ENCODE data around the gene TEX11.
"Not testable (repeated sequence)": the region's sequence is repeated elsewhere in the genome, so short reads cannot be mapped to it uniquely, and the experiment has no call there.

TEX11 gene

DNA sequence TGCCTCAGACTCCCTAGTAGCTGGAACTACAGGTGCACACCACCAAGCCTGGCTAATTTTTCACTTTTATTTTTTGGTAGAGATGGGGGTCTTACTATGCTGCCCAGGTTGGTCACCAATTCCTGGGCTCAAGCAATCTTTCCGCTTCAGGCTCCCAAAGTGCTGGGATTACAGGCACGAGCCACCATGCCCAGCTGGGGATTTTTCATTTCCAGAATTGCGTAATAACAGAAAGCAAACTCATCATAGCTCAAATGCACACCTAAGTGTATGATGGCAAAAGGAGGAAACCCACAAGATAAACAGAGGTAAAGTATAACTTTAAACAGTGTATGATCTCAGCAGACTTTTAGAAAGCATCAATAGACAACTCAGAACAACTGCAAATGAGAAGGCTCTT lies 56.2 kb downstream of the TEX11 start:
- Histone ChIP-seq H3K36me3 (ENCODE audit: control insufficient read depth in 5 of 5, insufficient read depth in 5 of 5, low read length in 5 of 5) (no peaks in the 10 kb centered on the region), H3K4me3 (ENCODE audit: low read depth in 1 of 5, low read length in 5 of 5) (no peak overlapping the region), H3K27me3 (ENCODE audit: control insufficient read depth in 5 of 5, insufficient read depth in 4 of 5, low read length in 5 of 5) (peaks cover 0 to 9% (median 0%) of the 10 kb centered on the region in 5 donors), H3K27ac (ENCODE audit: low read depth, low read length) (no peak overlapping the region), H3K4me1 (ENCODE audit: control insufficient read depth in 5 of 5, insufficient read depth in 5 of 5, low read length in 5 of 5) (no peaks in the 10 kb centered on the region), H3K9me3 (ENCODE audit: control insufficient read depth in 5 of 5, low read length in 5 of 5) (no peaks in the 10 kb centered on the region), H3K9ac (ENCODE audit: low read length in 5 of 5) (no peak overlapping the region)

DNA sequence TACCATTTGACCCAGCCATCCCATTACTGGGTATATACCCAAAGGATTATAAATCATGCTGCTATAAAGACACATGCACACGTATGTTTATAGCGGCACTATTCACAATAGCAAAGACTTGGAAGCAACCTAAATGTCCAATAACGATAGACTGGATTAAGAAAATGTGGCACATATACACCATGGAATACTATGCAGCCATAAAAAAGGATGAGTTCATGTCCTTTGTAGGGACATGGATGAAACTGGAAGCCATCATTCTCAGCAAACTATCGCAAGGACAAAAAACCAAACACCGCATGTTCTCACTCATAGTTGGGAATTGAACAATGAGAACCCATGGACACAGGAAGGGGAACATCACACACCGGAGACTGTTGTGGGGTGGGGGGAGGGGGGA lies 64.4 kb downstream of the TEX11 start:
- H3K9me3 ChIP-seq (ENCODE audit: control insufficient read depth in 5 of 5, low read length in 5 of 5); H3K4me3 ChIP-seq (ENCODE audit: low read depth in 1 of 5, low read length in 5 of 5); H3K9ac ChIP-seq (ENCODE audit: low read length in 5 of 5); H3K4me1 ChIP-seq (ENCODE audit: control insufficient read depth in 5 of 5, insufficient read depth in 5 of 5, low read length in 5 of 5); H3K36me3 ChIP-seq (ENCODE audit: control insufficient read depth in 5 of 5, insufficient read depth in 5 of 5, low read length in 5 of 5); H3K27ac ChIP-seq (ENCODE audit: low read depth, low read length); H3K27me3 ChIP-seq (ENCODE audit: control insufficient read depth in 5 of 5, insufficient read depth in 4 of 5, low read length in 5 of 5): not testable (repeated sequence)

DNA sequence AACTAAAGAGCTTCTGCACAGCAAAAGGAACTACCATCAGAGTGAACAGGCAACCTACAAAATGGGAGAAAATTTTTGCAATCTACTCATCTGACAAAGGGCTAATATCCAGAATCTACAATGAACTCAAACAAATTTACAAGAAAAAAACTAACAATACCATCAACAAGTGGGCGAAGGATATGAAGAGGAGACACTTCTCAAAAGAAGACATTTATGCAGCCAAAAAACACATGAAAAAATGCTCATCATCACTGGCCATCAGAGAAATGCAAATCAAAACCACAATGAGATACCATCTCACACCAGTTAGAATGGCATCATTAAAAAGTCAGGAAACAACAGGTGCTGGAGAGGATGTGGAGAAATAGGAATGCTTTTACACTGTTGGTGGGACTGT lies 64.9 kb downstream of the TEX11 start:
- not testable (repeated sequence) for H3K36me3 ChIP-seq (ENCODE audit: control insufficient read depth in 5 of 5, insufficient read depth in 5 of 5, low read length in 5 of 5); H3K9ac ChIP-seq (ENCODE audit: low read length in 5 of 5); H3K4me3 ChIP-seq (ENCODE audit: low read depth in 1 of 5, low read length in 5 of 5); H3K4me1 ChIP-seq (ENCODE audit: control insufficient read depth in 5 of 5, insufficient read depth in 5 of 5, low read length in 5 of 5); H3K9me3 ChIP-seq (ENCODE audit: control insufficient read depth in 5 of 5, low read length in 5 of 5); H3K27ac ChIP-seq (ENCODE audit: low read depth, low read length); H3K27me3 ChIP-seq (ENCODE audit: control insufficient read depth in 5 of 5, insufficient read depth in 4 of 5, low read length in 5 of 5)

DNA sequence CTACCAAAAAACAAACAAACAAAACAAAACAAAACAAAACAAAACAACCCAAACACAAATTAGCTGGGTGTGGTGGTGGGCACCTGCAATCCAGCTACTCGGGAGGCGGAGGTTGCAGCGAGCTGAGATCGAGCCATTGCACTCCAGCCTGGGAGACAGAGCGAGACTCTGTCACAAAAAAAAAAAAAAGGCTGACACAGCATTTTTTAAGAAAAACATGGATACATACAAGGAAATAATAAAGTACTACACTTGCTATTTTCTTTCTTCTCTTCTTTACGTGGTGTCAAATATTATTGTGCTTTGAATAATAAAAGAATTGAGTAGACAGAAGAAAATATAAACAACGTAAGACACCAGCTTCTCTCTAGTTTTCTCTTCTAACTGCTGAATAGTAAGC lies 73.9 kb downstream of the TEX11 start:
- Histone ChIP-seq H3K27ac (ENCODE audit: low read depth, low read length) (no peak overlapping the region), H3K36me3 (ENCODE audit: control insufficient read depth in 5 of 5, insufficient read depth in 5 of 5, low read length in 5 of 5) (no peaks in the 10 kb centered on the region), H3K27me3 (ENCODE audit: control insufficient read depth in 5 of 5, insufficient read depth in 4 of 5, low read length in 5 of 5) (peaks cover 0 to 2% (median 0%) of the 10 kb centered on the region in 5 donors), H3K9ac (ENCODE audit: low read length in 5 of 5) (no peak overlapping the region), H3K4me1 (ENCODE audit: control insufficient read depth in 5 of 5, insufficient read depth in 5 of 5, low read length in 5 of 5) (no peaks in the 10 kb centered on the region), H3K9me3 (ENCODE audit: control insufficient read depth in 5 of 5, low read length in 5 of 5) (peaks cover 0 to 4% (median 0%) of the 10 kb centered on the region in 5 donors), H3K4me3 (ENCODE audit: low read depth in 1 of 5, low read length in 5 of 5) (no peak overlapping the region)

DNA sequence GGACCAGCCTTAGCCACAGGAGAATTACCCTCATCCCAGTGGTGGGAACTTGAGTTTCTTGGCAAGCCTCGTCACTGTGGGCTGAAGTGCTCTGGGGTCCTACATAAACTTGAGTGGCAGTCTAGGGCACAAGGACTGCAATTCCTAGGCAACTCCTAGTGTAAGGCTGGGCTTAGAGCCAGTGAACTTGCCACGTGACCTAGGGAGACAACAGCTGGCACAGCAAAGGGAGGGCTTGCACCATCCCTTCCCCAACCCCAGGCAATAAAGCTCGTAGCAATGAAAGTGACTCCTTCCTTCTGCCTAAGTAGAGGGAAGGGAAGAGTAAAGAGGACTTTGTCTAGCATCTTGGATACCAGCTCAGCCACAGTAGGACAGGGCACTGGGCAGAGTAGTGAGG lies 81.8 kb downstream of the TEX11 start:
- Histone ChIP-seq H3K4me3 (ENCODE audit: low read depth in 1 of 5, low read length in 5 of 5) (no peak overlapping the region), H3K9me3 (ENCODE audit: control insufficient read depth in 5 of 5, low read length in 5 of 5) (peaks cover 0 to 4% (median 0%) of the 10 kb centered on the region in 5 donors), H3K36me3 (ENCODE audit: control insufficient read depth in 5 of 5, insufficient read depth in 5 of 5, low read length in 5 of 5) (no peaks in the 10 kb centered on the region), H3K27ac (ENCODE audit: low read depth, low read length) (no peak overlapping the region), H3K4me1 (ENCODE audit: control insufficient read depth in 5 of 5, insufficient read depth in 5 of 5, low read length in 5 of 5) (no peaks in the 10 kb centered on the region), H3K27me3 (ENCODE audit: control insufficient read depth in 5 of 5, insufficient read depth in 4 of 5, low read length in 5 of 5) (peaks cover 0 to 12% (median 5%) of the 10 kb centered on the region in 5 donors), H3K9ac (ENCODE audit: low read length in 5 of 5) (no peak overlapping the region)

DNA sequence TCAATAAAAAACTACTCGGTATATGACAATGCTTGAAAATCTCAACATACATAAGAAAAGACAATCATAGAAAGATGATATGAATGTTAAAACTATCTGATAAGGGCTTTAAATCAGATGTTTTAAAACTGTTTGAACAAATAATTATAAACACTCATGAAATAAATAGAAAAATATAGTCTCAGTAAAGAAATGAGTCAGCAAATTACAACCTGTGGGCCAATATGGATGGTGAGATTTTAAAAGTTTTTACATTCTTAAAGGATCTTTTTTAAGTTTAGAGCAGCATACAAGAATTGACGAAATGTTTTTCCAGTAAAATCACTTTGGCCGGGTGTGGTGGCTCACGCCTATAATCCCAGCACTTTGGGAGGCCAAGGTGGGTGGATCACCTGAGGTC lies 83.1 kb downstream of the TEX11 start:
- Histone ChIP-seq H3K4me1 (ENCODE audit: control insufficient read depth in 5 of 5, insufficient read depth in 5 of 5, low read length in 5 of 5) (no peaks in the 10 kb centered on the region), H3K9me3 (ENCODE audit: control insufficient read depth in 5 of 5, low read length in 5 of 5) (peaks cover 2 to 11% (median 5%) of the 10 kb centered on the region in 5 donors), H3K4me3 (ENCODE audit: low read depth in 1 of 5, low read length in 5 of 5) (no peak overlapping the region), H3K9ac (ENCODE audit: low read length in 5 of 5) (no peak overlapping the region), H3K27me3 (ENCODE audit: control insufficient read depth in 5 of 5, insufficient read depth in 4 of 5, low read length in 5 of 5) (peaks cover 0 to 12% (median 5%) of the 10 kb centered on the region in 5 donors), H3K36me3 (ENCODE audit: control insufficient read depth in 5 of 5, insufficient read depth in 5 of 5, low read length in 5 of 5) (no peaks in the 10 kb centered on the region), H3K27ac (ENCODE audit: low read depth, low read length) (no peak overlapping the region)

DNA sequence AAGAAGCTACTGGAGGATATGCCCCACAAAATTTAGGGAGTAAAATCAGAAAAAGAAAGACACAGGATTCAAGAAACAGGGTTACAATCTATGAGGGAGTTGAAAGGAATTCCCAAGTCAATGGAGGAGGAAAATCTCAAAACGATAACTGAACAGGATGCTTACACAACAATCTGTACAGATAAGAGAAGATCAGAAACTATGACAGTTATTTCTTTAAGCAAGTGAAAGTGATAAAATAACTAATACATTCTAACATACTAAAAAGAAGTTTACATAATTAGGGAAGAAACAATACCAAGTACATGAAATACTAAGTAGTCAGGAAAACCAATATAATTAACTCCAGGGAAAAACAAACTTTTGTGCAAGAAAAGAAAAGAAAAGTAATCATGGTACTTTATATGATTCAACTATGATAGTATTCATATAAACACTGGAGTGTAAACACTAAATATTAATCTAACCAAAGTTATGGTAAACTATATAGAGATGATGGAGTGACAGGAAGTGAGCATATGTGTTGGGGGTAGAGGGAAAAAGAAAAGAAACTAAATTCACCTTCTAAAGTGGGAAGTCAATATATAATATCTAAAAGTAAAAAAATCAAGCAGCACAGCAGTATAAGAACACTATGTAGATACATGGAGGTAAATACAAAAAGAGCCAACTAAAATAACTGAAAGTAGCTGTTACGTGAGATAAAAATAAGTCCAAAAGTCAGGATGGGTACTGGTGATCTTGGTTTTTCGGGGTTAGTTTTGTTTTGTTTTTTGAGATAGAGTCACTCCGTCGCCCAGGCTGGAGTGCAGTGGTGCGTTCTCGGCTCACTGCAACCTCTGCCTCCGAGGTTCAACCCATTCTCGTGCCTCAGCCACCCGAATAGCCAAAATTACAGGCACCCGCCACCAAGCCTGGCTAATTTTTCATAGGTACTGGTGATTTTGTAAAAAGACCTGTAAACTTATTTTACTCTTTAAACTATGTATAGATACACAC lies 99.3 kb downstream of the TEX11 start:
- Histone ChIP-seq H3K9ac (ENCODE audit: low read length in 5 of 5) (no peak overlapping the region), H3K36me3 (ENCODE audit: control insufficient read depth in 5 of 5, insufficient read depth in 5 of 5, low read length in 5 of 5) (no peaks in the 10 kb centered on the region), H3K9me3 (ENCODE audit: control insufficient read depth in 5 of 5, low read length in 5 of 5) (peaks cover 0 to 6% (median 0%) of the 10 kb centered on the region in 5 donors), H3K4me3 (ENCODE audit: low read depth in 1 of 5, low read length in 5 of 5) (no peak overlapping the region), H3K27me3 (ENCODE audit: control insufficient read depth in 5 of 5, insufficient read depth in 4 of 5, low read length in 5 of 5) (peaks cover 0 to 4% (median 0%) of the 10 kb centered on the region in 5 donors), H3K27ac (ENCODE audit: low read depth, low read length) (no peak overlapping the region), H3K4me1 (ENCODE audit: control insufficient read depth in 5 of 5, insufficient read depth in 5 of 5, low read length in 5 of 5) (no peaks in the 10 kb centered on the region)

DNA sequence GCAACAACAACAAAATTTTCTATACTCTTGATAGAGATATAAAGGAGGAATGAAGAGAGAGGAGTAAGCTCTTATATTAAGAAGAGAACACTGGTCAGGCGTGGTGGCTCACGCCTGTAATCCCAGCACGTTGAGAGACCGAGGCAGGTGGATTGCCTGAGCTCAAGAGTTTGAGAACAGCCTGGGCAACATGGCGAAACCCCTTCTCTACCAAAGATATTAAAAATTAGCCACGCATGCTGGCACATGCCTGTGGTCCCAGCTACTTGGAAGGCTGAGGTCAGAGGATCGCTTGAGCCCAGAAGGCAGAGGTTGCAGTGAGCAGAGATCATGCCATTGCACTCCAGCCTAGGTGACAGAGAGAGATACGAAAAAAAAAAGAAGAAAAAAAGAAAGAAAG lies 102.4 kb downstream of the TEX11 start:
- Histone ChIP-seq H3K9me3 (ENCODE audit: control insufficient read depth in 5 of 5, low read length in 5 of 5) (peaks cover 0 to 3% (median 0%) of the 10 kb centered on the region in 5 donors), H3K27ac (ENCODE audit: low read depth, low read length) (no peak overlapping the region), H3K9ac (ENCODE audit: low read length in 5 of 5) (no peak overlapping the region), H3K27me3 (ENCODE audit: control insufficient read depth in 5 of 5, insufficient read depth in 4 of 5, low read length in 5 of 5) (peaks cover 0 to 6% (median 0%) of the 10 kb centered on the region in 5 donors), H3K4me3 (ENCODE audit: low read depth in 1 of 5, low read length in 5 of 5) (no peak overlapping the region), H3K36me3 (ENCODE audit: control insufficient read depth in 5 of 5, insufficient read depth in 5 of 5, low read length in 5 of 5) (no peaks in the 10 kb centered on the region), H3K4me1 (ENCODE audit: control insufficient read depth in 5 of 5, insufficient read depth in 5 of 5, low read length in 5 of 5) (no peaks in the 10 kb centered on the region)

DNA sequence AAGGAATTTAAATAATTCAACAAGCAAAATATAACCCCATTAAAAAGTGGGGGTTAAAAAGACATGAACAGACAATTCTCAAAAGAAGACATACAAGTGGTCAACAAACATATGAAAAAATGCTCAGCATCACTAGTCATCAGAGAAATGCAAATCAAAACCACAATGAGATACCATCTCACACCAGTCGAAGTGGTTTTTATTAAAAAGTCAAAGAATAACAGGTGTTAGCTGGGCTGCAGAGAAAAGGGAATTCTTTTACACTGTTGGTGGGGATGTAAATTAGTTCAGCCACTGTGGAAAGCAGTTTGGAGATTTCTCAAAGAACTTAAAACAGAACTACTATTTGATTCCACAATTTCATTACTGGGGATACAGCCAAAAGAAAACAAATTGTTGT lies 111.8 kb downstream of the TEX11 start:
- not testable (repeated sequence) for H3K9me3 ChIP-seq (ENCODE audit: control insufficient read depth in 5 of 5, low read length in 5 of 5); H3K27me3 ChIP-seq (ENCODE audit: control insufficient read depth in 5 of 5, insufficient read depth in 4 of 5, low read length in 5 of 5); H3K36me3 ChIP-seq (ENCODE audit: control insufficient read depth in 5 of 5, insufficient read depth in 5 of 5, low read length in 5 of 5); H3K4me3 ChIP-seq (ENCODE audit: low read depth in 1 of 5, low read length in 5 of 5); H3K9ac ChIP-seq (ENCODE audit: low read length in 5 of 5); H3K4me1 ChIP-seq (ENCODE audit: control insufficient read depth in 5 of 5, insufficient read depth in 5 of 5, low read length in 5 of 5); H3K27ac ChIP-seq (ENCODE audit: low read depth, low read length)

DNA sequence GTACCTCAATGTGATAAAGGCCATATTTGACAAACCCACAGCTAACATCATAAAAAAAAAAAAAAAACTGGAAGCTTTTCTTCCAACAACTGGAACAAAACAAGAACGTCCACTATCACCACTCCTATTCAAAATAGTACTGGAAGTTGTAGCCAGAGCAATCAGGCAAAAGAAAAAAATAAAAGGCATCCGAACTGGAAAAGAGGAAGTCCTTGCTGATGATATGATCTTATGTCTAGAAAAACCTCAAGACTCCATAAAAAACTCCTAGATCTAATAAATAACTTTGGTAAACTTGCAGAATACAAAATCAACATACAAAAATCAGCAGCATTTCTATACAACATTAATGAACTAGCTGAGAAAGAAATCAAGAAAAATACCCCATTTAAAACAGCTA lies 134.3 kb downstream of the TEX11 start:
- Histone ChIP-seq H3K27me3 (ENCODE audit: control insufficient read depth in 5 of 5, insufficient read depth in 4 of 5, low read length in 5 of 5) (peaks cover 0 to 11% (median 0%) of the 10 kb centered on the region in 5 donors), H3K9ac (ENCODE audit: low read length in 5 of 5) (no peak overlapping the region), H3K9me3 (ENCODE audit: control insufficient read depth in 5 of 5, low read length in 5 of 5) (peaks cover 0 to 3% (median 0%) of the 10 kb centered on the region in 5 donors), H3K4me1 (ENCODE audit: control insufficient read depth in 5 of 5, insufficient read depth in 5 of 5, low read length in 5 of 5) (no peaks in the 10 kb centered on the region), H3K27ac (ENCODE audit: low read depth, low read length) (no peak overlapping the region), H3K36me3 (ENCODE audit: control insufficient read depth in 5 of 5, insufficient read depth in 5 of 5, low read length in 5 of 5) (no peaks in the 10 kb centered on the region), H3K4me3 (ENCODE audit: low read depth in 1 of 5, low read length in 5 of 5) (no peak overlapping the region)
